Neural progenitor cell (in vitro differentiated cells): ENCODE data around the gene SLC35B3.

ENCODE experiments used
- CTCF ChIP-seq: fragments of 200-600 bp; sonication (generic); IDR thresholded peaks from 2 replicates; pipeline ENCODE4 v1.5.1; 2017; ENCODE audit warnings: antibody characterized with exemption, mild to moderate bottlenecking
- EZH2 ChIP-seq: fragments of 200-600 bp; sonication (generic); IDR thresholded peaks from 2 replicates; pipeline ENCODE4 v1.6.1; 2017; ENCODE audit warnings: antibody characterized with exemption, mild to moderate bottlenecking, moderate library complexity
- EZH2phosphoT487 ChIP-seq: fragments of 200-600 bp; sonication (generic); IDR thresholded peaks from 2 replicates; pipeline ENCODE4 v1.6.1; 2017; ENCODE audit warnings: antibody characterized with exemption

- TF ChIP-seq EZH2 (no peak), CTCF (no peak), EZH2phosphoT487 (no peak)
Measured at GRCh38 chr6:8415913-8416312, 19.4 kb downstream of the SLC35B3 start.
